ENCODE data around the gene GASK1A. TPM values are rescaled to one million over a fixed set of nuclear protein-coding genes. Genes with fewer than 3 reads are reported as not detected.

The GASK1A gene
- total and polyA plus RNA-seq, 10 of the 15 experiments (the other 5 are each of a cell fraction or from before 2014, with no cell fraction given): 0.18 TPM; not detected in 9

GRCh38 chr3:42960786-42961185, 18.3 kb upstream of the GASK1A start:
- no peak for DNase-seq (ENCODE audit: low read depth, low spot score)
- RAD21 ChIA-PET (ENCODE audit: unreplicated experiment): interaction anchor here (1.6 to 3.0 kb wide), 5 partner anchors 73 to 543 kb away, joined by 4 to 50 read pairs (median 8); no protein-coding TSS in a partner anchor
- CTCF ChIA-PET: interaction anchor here (0.7 to 5.6 kb wide), 21 partner anchors 12 to 542 kb away, joined by 3 to 87 read pairs (median 6); no protein-coding TSS in a partner anchor
- BruUV-seq (replicated peaks): no TSS peak
- H3K4me1 ChIP-seq (ENCODE audit: control insufficient read depth, insufficient read depth, low read length): no peaks in the 10 kb centered on the region
- H3K4me3 ChIP-seq: no peak overlapping the region
- H3K36me3 ChIP-seq (ENCODE audit: control insufficient read depth in 2 of 2, insufficient read depth in 2 of 2, low read length in 1 of 2): no peaks in the 10 kb centered on the region
- SMC1A ChIA-PET (ENCODE audit: uncharacterized antibody, unreplicated experiment): interaction anchor here (1.1 to 3.8 kb wide), 14 partner anchors 21 to 419 kb away, joined by 3 to 42 read pairs (median 6); no protein-coding TSS in a partner anchor
- no peaks in the 10 kb centered on the region for H3K79me2 ChIP-seq (ENCODE audit: control insufficient read depth, insufficient read depth, low read length)
- intact Hi-C loops (cut with micrococcal nuclease; ENCODE audit: unreplicated experiment) (loop anchor here (1.0 to 2.0 kb wide), 2 partner anchors 418 to 543 kb away; no protein-coding TSS in a partner anchor), in situ Hi-C loops (cut with MboI) (loop anchor here (10.0 kb wide), 2 partner anchors 414 to 544 kb away; no protein-coding TSS in a partner anchor)
- 33% methylated on average over 1 of the region's 1 CpG for WGBS (ENCODE audit: insufficient coverage, insufficient replicate concordance, low lambda C conversion rate, missing lambda C conversion rate)
- no peaks in the 10 kb centered on the region for H3K9me3 ChIP-seq (replicated peaks; ENCODE audit: control insufficient read depth, insufficient read depth, low read length)
- no peak for ATAC-seq
- H3K27me3 ChIP-seq (replicated peaks in 1 of 2; ENCODE audit: control insufficient read depth in 2 of 2, insufficient read depth in 2 of 2, low read length in 1 of 2): no peaks in the 10 kb centered on the region
- POLR2A ChIA-PET: no interaction called here
- no peak overlapping the region for H3K27ac ChIP-seq (ENCODE audit: control insufficient read depth, insufficient read depth)
- H3K9ac ChIP-seq (ENCODE audit: control insufficient read depth, insufficient read depth, low read length): no peak overlapping the region
- FAIRE-seq: no peak
- H3K4me2 ChIP-seq (ENCODE audit: control insufficient read depth, insufficient read depth): no peak overlapping the region
- H4K20me1 ChIP-seq (ENCODE audit: control insufficient read depth, insufficient read depth): no peaks in the 10 kb centered on the region
- H2AFZ ChIP-seq (ENCODE audit: control insufficient read depth, low read depth, low read length): no peak overlapping the region
- TF ChIP-seq, protein P1, sequence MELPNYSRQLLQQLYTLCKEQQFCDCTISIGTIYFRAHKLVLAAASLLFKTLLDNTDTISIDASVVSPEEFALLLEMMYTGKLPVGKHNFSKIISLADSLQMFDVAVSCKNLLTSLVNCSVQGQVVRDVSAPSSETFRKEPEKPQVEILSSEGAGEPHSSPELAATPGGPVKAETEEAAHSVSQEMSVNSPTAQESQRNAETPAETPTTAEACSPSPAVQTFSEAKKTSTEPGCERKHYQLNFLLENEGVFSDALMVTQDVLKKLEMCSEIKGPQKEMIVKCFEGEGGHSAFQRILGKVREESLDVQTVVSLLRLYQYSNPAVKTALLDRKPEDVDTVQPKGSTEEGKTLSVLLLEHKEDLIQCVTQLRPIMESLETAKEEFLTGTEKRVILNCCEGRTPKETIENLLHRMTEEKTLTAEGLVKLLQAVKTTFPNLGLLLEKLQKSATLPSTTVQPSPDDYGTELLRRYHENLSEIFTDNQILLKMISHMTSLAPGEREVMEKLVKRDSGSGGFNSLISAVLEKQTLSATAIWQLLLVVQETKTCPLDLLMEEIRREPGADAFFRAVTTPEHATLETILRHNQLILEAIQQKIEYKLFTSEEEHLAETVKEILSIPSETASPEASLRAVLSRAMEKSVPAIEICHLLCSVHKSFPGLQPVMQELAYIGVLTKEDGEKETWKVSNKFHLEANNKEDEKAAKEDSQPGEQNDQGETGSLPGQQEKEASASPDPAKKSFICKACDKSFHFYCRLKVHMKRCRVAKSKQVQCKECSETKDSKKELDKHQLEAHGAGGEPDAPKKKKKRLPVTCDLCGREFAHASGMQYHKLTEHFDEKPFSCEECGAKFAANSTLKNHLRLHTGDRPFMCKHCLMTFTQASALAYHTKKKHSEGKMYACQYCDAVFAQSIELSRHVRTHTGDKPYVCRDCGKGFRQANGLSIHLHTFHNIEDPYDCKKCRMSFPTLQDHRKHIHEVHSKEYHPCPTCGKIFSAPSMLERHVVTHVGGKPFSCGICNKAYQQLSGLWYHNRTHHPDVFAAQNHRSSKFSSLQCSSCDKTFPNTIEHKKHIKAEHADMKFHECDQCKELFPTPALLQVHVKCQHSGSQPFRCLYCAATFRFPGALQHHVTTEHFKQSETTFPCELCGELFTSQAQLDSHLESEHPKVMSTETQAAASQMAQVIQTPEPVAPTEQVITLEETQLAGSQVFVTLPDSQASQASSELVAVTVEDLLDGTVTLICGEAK (IDR thresholded peaks at IDR 0.05; ENCODE audit: borderline replicate concordance): no peak
- TF ChIP-seq ZNF24 (IDR thresholded peaks at IDR 0.05) (no peak), SUPT20H (IDR thresholded peaks at IDR 0.05; ENCODE audit: borderline replicate concordance, control insufficient read depth, low read depth, low read length) (no peak), POLR2A (IDR thresholded peaks at IDR 0.05; ENCODE audit: low read depth, low read length) (no peak), CTCF (IDR thresholded peaks at IDR 0.05 in 2 of 3, conservative IDR thresholded peaks at IDR 0.05 in 1 of 3; ENCODE audit: control insufficient read depth in 2 of 3, extremely low read depth in 1 of 3, insufficient read depth in 1 of 3, low read depth in 3 of 3, low read length in 3 of 3) (no peak), GABPA (IDR thresholded peaks at IDR 0.05; ENCODE audit: low read depth) (no peak)
- TF ChIP-seq, protein P2, sequence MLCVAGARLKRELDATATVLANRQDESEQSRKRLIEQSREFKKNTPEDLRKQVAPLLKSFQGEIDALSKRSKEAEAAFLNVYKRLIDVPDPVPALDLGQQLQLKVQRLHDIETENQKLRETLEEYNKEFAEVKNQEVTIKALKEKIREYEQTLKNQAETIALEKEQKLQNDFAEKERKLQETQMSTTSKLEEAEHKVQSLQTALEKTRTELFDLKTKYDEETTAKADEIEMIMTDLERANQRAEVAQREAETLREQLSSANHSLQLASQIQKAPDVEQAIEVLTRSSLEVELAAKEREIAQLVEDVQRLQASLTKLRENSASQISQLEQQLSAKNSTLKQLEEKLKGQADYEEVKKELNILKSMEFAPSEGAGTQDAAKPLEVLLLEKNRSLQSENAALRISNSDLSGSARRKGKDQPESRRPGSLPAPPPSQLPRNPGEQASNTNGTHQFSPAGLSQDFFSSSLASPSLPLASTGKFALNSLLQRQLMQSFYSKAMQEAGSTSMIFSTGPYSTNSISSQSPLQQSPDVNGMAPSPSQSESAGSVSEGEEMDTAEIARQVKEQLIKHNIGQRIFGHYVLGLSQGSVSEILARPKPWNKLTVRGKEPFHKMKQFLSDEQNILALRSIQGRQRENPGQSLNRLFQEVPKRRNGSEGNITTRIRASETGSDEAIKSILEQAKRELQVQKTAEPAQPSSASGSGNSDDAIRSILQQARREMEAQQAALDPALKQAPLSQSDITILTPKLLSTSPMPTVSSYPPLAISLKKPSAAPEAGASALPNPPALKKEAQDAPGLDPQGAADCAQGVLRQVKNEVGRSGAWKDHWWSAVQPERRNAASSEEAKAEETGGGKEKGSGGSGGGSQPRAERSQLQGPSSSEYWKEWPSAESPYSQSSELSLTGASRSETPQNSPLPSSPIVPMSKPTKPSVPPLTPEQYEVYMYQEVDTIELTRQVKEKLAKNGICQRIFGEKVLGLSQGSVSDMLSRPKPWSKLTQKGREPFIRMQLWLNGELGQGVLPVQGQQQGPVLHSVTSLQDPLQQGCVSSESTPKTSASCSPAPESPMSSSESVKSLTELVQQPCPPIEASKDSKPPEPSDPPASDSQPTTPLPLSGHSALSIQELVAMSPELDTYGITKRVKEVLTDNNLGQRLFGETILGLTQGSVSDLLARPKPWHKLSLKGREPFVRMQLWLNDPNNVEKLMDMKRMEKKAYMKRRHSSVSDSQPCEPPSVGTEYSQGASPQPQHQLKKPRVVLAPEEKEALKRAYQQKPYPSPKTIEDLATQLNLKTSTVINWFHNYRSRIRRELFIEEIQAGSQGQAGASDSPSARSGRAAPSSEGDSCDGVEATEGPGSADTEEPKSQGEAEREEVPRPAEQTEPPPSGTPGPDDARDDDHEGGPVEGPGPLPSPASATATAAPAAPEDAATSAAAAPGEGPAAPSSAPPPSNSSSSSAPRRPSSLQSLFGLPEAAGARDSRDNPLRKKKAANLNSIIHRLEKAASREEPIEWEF (IDR thresholded peaks at IDR 0.05; ENCODE audit: insufficient replicate concordance, low read depth, low read length): no peak
- TF ChIP-seq, protein P3, sequence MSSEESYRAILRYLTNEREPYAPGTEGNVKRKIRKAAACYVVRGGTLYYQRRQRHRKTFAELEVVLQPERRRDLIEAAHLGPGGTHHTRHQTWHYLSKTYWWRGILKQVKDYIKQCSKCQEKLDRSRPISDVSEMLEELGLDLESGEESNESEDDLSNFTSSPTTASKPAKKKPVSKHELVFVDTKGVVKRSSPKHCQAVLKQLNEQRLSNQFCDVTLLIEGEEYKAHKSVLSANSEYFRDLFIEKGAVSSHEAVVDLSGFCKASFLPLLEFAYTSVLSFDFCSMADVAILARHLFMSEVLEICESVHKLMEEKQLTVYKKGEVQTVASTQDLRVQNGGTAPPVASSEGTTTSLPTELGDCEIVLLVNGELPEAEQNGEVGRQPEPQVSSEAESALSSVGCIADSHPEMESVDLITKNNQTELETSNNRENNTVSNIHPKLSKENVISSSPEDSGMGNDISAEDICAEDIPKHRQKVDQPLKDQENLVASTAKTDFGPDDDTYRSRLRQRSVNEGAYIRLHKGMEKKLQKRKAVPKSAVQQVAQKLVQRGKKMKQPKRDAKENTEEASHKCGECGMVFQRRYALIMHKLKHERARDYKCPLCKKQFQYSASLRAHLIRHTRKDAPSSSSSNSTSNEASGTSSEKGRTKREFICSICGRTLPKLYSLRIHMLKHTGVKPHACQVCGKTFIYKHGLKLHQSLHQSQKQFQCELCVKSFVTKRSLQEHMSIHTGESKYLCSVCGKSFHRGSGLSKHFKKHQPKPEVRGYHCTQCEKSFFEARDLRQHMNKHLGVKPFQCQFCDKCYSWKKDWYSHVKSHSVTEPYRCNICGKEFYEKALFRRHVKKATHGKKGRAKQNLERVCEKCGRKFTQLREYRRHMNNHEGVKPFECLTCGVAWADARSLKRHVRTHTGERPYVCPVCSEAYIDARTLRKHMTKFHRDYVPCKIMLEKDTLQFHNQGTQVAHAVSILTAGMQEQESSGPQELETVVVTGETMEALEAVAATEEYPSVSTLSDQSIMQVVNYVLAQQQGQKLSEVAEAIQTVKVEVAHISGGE (CRISPR knock-in tag; IDR thresholded peaks at IDR 0.05): no peak

All from GM12878 (cell line).